ENCODE measurements around the gene BCL6.

Gene BCL6

DNA sequence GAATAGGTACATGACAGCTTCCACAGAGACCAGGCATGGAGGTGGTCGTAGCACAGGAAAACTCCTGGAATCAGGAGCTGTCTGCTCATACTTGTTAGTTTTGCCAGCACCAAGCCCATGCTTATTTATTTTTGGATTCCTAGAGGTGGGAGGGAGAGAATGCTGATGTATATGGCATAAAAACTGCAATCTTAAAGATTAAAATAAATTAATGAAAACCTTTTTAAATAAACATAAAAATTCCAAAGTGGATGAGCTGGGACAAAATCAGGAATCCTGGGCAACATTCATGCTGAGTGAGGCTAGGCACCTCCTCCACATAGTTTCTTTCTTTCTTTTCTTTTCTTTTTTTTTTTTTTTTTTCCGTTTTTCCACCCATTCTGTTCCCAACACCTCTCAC, 14.3 kb upstream of the BCL6 start:
- DNase-seq, result no peak

DNA sequence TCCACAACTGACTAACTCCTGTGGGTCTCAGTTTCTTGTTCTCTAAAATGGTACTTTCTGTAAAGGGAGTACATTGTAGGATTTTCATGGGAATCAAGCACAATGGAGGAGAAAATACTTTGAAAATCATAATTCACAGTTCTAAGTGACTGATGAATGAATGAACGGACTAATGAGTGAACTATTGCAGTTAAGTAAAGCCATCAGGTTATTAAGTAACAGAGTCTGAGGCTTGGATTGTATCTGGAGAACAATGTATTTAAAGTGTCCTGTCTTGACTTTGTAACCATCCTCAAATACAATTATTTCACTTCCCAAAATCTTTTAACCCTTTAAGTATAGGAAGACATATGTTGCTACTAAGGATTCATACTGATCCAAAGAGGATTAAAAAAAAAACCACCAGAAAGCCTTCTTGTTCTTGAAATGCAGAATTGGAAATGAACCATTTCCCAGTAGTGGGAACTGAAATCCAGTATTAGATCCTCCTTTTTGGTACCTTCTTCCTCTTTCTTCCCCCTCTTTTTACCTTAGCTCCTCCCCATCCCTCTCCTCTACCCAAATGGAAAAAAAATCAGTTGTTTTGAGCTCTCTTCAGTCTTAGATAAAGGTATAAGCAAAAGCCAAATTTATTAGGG, 13.2 kb upstream of the BCL6 start:
- DNase-seq, result no peak

DNA sequence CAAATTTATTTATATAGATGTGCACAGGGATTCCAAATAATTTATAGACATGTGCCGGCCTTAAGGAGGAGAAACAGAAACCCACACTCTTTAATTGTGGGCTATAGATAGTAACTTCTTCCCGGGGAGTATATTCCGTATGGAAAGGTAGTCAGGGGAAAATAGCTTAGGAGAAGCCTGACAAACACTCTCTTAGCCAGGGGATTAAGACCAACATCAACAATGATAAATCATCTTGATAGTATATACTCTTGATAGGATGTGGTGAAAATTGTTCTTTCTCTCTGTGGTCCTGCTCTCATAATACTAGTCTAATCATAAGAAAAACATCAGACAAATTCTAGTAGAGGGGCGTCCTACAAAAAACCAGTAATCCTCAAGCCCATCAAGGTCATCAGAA, 8.2 kb upstream of the BCL6 start:
- DNase-seq, result no peak

DNA sequence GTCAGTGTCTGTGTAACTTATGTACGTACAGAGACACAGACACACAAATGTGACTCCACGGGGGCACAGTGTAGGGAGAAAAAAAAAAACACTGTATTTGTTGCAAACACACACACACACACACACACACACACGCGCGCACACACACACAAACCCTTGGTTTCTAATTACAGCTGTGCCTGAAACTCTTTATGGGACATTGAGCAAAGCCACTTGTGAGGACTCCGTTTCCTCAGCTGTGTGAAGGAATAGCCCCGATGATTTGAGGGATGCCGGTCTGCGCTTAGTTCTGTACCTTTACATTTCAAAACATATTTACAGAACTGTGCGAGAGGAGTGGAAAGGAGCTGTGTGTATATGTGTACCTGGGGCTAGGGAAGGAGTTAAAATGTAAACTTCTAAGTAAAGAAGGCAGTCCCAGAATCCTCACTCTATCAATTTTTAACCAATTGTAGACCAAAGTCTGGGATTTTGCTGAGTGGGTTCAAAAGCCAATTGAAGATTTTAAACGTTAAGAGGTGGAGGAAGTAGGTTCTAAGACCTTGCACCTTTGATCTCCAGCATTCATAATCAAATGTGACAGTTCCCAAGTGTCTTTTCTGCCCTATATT, 5.3 kb upstream of the BCL6 start:
- no peak for DNase-seq

DNA sequence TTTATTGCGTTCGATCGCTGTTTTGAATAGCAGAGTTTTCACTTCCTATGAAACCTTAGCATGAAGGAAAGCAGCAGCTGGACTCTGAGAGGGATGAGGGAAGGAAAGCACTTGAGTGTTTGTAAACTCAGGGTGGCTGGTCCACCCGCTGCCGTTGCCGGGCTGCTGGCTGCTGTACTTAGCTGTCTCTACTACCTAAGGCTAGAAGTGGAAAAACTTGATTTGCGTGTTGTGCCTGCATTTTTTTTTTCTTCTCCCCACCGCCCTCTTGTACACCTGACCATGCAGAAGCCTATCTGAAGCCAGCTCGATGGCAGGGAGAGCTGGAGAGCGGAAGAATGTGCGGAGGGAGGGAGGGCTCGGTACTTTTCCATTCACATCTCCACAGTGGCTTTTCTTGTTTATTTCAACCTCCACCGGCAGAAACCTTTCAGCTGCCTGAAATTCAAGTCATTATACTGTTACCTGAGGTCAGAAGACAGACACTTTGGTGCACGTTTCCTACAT, 4.8 kb upstream of the BCL6 start:
- DNase-seq, result no peak

DNA sequence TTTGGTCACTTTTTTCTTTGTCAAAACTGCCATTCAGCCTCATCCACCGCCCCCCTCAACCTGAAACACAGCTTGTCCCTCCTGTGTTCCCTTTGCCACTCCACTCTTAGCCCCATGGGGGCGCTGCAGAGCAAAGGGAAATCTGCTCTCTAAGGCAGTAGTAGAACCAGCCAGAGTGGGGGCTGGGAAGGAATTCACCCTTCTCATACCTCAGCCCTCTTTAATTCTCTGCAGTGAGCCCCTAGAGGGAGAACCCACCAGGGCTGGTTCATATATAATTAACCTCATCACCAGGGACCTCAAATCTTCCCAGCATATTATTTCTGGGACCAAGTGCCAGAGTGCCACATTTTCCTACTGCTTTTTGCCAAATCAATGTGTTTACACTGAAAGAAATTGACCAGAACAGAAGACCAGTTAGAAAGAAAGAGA, 2.8 kb upstream of the BCL6 start:
- peak; percentile 66 to 72 for DNase-seq

DNA sequence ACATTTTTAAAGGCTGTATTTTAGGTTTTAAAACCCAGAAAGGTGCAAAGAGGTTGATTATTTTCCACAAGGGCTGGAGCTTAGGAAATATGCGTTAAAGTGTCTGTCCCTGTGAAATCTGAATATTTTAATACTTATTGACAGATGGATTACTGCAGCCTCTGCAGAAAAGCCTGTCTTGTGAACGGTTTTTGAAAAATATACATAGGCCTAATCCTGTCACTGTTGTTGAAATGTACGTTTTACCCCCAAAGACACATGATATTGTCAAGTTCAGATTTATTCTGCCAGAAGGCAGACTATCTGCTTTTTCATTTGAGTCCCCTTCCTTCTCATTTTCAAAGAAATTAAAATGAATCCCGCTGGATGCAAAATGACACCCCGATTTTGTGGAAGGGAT, 2.2 kb upstream of the BCL6 start:
- no peak for DNase-seq

DNA sequence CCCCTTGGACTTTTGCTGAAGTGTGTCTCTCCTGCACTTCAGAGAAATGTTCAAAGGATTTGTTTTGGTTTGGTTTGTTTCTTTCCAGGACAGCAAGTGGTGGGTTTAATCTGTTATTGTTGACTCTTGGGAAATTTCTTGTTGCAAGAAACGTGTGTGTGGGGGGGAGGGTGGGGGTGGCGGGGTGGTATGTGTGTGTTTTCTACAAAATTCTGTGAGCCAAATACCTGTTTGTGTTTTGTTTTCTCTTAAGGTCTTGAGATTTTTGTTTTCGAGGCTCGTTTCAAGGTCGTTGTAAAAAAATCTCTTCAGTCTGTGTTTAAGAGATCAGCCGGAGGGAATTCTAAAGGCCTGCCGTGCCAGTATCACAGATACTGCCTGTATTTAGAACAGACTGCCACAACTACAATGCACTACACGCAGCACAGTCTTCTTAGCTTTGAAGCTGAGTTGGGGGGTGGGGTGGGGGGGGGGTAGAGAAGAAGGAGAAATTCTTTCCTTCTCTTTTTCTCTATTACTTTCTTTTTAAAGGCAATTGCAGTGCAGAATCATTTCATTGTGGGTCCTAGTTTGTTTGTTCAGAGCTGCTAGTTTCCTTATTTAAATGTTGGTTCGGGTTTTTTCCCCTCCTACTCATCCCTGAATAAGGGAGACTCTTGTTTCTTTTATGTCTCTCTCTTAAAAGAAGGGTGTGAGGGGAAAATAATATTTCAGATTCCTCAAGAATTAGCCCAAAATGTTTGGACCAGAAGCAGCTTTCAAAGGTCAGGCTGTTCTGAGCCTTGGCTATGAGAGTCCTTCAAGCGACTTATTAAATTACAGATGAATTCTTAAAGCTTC, 1.4 kb upstream of the BCL6 start:
- DNase-seq, result no peak

DNA sequence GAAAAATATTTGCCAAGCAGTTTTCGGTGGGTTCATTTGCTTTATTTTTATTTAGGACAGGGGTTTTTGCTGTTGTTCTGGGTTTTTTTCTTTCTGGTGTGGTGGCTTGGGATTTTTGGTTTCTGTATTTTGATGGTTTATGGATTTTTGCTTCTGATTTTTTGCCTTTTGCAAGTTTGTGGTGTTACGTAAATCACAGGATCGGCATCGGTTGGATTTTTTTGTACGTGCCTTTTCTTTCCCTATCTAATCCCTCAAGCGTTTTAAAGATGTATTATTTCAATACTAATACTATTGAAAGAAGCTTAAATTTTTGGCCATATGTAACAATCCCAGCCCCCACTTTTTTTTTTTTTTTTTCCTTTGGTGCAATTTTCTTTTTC, 782 bp upstream of the BCL6 start:
- DNase-seq, result no peak

DNA sequence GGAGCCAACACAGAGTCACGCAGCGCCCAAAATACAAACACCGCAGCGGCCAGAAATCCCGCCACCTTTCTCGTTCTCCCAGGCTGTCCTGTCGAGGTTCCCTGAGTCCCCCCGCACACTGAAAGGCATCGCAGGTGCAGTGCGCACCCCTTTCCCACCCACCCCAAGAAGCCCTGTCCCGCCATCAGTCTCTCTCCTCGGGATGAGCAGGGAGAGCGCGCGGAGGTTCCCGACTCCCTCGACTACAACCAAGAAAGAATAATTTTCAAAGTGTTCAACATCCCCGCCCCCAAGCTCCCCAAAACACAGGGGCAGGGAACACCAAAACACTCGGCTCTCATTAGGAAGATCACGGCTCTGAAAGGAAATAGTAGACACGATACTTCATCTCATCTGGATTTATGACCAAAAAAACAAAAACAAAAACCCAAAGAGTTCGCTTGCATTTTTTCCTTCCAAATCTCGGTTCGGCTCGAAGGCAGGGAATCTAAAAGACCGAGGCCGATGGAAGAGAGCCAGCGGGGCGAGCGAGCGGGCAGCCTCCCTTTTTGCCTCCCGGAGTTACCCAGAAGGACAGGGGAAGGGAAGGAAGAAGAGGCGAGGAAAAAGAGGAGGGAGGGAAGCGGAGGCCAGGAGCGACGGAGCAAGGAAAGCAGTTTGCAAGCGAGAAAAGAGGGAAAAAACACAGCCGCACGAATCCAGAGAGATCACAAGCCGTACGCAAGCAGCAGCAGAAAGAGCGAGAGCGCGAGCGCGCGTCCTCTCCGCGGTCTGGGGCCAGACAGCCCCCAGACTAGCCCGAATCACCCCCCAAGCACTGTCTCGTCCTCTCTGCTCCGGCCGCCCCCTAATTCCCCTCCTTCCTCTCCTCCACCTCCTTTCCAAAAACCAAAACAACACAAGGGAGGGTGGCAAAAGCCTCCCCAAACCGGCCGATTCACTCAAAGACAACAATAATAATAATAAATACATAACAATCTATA, 808 bp downstream of the BCL6 start:
- DNase-seq, result peak; percentile 23 to 52

DNA sequence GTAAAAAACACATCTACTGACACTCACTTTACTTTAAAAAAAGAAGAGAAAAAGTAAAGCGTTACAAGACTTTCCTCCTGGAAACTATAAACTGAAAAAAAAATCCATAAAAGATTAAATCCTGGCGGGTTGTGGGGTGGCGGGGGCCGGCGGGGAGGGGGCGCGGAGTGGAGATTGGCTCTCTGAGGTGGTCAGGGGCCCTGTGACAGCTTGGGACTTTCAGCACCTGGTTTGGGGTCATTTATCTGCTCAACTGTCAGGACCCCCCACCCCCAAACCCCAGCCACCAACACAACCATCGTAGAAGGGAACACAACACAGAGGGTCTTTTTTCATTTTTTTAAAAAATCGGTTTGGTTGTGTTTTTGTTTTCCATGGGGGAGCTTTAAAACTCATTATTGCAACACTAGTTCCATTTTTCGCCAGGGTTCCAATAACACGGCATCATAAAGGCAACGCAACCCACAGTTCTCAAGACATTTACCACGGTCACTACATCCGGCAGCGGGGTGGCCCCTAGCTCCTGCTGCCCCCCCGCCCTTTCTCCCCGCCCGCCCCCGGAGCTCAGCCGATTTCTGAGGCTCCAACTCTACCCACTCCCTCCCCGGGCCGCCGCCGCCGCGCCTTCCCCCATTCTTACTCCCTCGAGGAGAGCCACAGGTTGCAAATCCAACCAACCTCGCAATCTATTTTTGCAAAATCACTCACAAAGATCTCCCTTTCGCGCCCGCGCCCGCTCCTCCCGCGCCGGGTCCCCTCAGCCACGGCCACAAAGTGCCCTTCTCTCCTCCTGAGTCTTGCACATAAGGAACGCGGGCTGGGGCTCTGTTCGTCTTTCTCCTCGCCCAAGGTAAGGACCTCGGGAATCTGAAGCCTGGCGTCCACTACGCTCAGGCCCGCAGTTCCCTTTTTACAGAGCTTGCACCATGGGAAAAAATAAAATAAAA, 1.8 kb downstream of the BCL6 start:
- DNase-seq, result peak in 1 of 2 experiments; percentile 1

DNA sequence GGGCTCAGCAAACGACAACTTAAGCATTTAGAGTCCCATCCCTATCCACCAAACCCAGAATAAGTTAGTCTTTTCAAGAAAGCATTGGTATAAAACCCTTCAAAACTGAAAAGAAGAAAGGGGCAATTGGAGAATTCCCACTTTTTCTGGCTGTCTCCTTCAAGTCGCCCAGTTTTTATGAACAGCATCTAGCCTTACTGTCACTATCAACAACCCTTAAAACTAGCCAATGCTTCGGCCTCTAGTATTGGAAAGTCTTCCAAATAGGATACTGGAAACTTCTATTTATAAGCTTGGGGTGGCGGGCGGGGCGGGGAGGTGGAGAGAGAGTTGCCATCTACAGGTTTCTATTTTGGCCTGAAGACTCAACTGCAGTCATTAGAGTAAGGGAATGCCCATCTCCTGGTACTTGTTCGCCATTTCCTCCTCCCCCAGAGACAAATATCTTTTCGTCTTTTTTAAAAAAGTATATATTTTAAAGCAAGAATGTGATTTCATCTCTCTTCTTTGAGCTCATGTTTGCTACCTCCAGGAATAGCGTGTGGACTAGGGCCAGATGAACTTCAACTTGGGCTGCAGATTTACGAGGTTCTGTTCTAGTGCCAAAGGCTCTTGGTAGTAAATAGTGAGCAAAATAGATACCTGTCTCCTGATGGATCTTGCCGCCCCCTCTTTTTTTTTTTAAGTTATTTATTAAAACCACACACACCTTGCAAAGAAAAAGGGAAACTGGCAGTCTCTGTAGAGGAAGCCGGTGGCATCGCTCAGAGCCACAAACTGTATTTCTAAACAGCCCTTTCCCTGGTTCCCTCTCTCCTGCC, 2.7 kb downstream of the BCL6 start:
- peak in 1 of 2 experiments; percentile 30 for DNase-seq

DNA sequence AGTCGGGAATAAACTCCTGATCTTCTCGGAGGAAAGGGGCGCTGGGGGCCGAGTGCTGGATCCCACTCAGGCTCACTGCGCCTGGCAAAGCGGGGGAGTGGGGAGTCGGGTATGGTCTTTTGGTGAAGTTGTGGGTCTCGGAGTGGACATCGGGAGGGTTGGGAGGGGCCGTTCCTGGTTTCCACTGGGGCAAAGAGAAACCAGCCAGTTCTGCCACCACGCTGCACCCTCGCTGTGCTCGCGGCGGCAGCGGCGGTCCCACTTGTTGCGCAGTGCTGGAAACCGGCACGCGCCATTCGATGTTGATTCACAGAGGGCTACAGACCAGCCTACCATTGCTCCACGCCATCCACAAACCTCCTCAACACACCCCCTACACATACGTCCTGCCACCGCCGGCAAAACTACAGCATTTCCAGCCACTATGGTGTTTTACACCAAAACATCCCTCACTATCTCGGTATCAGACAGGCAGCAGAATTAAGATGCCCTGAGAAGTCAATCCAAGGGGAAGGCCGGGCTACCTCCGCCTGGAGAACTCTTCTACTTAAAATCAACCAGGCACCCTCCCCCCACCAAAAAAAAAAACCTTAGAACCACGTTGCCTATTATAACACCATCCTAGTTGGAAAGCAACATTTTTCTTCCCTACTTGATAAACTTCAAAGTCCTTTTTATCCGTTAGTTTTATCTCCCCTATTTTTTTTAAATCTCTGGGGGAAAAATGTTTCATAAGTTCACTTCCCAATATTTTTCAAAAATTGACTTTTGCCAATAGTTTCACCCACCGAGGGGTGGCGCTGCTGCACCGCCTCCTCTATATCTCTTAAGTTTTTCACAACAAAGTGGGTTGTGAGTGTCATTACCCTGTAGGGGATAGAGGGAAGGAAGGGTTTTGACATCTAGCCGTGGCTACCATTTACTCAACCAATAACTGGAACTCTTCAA, 3.6 kb downstream of the BCL6 start:
- peak; percentile 76 to 79 for DNase-seq

DNA sequence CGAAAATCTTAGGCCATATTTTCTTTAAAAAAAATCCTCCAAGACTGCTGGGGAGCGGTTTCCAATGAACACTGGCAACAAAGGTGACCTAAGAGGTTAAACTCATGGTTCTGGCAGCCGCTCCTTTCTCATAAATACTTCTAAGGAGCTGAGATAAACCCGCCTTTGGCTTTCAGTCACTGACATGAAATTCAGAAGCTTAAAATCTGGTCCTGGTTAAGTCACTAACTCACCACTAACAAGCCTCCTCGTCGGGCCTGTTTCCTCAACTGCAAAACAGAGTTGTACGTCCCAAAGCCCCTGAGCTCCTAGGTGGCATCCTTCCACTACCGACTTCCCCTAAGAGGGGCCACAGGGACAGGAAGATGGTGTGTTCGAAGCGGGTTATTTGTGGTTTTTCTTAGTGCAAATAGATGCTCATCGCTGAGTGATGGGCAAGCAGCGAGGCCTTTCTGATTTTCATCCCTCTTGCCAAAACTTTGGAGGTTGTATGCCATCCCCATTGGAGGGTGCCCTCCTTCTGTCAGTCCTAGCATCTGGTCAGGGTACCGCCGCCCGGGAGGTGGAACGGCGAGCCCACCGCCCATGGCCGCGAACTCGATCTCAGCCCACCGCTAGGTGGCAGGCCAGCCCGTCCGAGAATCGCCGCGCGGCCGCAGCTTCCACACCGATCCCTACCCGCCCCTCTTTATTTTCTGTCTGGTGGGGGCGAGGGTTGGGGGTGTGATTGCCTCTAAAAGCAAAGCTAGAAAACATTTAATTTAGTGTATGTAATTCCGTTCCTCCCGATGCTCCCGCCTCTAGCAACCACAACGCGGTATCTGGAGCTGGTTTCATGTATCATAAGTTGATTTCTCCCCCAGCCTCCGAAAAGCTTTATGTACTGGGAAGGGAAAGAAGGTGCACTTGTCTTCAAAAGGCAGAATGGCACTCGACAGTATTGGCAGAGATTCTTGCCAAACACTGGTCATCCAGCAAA, 4.6 kb downstream of the BCL6 start:
- DNase-seq, result peak; percentile 41 to 50

DNA sequence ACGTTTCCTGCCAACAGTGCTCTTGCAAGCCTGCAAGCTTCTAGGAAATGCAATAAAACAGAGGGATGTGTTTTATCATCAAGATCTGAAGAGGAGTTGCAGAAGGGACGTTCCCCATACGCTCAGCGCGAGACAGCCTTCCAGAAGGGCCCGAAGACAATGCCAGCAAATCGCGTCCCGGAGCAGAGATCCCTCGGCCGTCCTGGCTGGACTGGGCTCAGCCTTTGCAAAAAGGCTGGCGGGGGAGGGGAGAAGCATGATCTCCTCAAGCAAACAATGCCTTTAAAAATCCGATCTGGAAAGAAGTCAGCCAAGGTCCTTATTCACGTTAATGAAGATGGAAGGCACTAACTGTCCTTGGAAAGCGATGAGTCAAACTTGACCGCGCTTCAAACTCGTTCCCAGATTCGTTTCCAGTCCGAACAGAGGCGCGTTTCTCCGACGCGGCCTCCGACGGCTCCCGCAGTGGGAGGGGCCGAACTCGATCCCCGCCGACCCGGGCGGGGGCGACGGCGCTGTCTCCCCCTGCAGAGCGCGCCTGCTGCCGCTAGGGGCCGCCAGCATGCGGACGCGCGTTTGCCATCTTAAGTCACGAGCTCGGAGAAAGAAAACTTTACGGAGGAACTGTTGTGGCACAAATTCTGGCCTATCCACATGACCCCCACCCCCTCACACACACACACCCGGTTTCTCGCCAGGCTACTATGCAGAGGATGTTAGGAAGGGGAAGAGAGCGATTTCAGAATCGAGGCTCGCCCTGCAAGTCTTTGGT, 5.5 kb downstream of the BCL6 start:
- peak; percentile 79 to 83 for DNase-seq

DNA sequence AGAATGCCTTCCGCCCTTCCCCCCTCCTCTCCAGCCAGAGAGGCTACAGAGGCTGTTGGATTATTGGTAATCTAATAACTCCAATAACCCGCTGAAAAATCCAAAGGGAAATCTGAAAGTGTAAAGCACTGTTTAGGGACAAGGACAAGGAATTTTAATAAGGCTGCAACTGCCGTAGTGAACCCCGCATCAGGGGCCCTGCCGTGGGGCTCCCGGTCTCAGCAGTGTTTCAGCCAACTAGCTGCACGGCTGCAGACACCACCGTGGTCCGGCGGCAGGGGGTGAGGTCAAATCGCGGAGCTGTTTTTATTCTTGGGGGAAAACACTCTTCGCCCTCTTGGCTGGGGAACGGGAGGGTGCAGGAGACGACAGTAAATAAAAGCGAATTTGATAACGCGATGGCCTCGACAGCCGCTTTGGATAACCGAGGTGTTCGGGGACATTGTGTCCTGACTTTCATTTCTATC, 6.1 kb downstream of the BCL6 start:
- DNase-seq, result peak in 1 of 2 experiments; percentile 59
